ENCODE measurements around the gene GRID2. TPM values are rescaled to one million over a fixed set of nuclear protein-coding genes. Genes with fewer than 3 reads are reported as not detected.

Gene GRID2
- total and polyA plus RNA-seq, 2 donors (not counting 1 experiment from before 2014, with no cell fraction given), result under 0.01 to 0.02 TPM

DNA sequence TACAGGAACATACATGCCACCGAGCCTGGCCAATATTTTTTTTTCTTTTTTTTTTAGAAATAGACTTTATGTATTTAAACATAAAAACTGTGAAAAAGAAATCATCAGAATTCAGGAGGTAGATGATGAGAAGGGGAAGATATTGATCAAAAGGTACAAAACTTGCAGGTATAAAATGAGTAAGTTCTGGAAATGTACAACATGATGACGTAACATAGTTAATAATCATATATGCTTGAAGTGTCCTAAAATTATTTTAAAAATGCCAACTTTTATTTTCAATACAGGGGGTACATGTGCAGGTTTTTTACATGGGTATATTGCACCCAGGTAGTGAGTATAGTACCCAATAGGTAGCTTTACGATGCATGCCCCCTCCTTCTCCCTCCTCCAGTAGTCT, 337.6 kb downstream of the GRID2 start:
- TF ChIP-seq, protein P1, sequence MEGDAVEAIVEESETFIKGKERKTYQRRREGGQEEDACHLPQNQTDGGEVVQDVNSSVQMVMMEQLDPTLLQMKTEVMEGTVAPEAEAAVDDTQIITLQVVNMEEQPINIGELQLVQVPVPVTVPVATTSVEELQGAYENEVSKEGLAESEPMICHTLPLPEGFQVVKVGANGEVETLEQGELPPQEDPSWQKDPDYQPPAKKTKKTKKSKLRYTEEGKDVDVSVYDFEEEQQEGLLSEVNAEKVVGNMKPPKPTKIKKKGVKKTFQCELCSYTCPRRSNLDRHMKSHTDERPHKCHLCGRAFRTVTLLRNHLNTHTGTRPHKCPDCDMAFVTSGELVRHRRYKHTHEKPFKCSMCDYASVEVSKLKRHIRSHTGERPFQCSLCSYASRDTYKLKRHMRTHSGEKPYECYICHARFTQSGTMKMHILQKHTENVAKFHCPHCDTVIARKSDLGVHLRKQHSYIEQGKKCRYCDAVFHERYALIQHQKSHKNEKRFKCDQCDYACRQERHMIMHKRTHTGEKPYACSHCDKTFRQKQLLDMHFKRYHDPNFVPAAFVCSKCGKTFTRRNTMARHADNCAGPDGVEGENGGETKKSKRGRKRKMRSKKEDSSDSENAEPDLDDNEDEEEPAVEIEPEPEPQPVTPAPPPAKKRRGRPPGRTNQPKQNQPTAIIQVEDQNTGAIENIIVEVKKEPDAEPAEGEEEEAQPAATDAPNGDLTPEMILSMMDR (conservative IDR thresholded peaks at IDR 0.05 in 1 of 2, IDR thresholded peaks at IDR 0.05 in 1 of 2; ENCODE audit: low read depth in 1 of 2, low read length in 2 of 2), result no peak
- TF ChIP-seq EZH2 (IDR thresholded peaks at IDR 0.05; ENCODE audit: low read length, missing control alignments), result no peak
- Histone ChIP-seq H3K27me3 (ENCODE audit: control insufficient read depth, insufficient read depth, low read length) (no peaks in the 10 kb centered on the region), H3K79me2 (ENCODE audit: control insufficient read depth, insufficient read depth, low read length) (no peaks in the 10 kb centered on the region)

DNA sequence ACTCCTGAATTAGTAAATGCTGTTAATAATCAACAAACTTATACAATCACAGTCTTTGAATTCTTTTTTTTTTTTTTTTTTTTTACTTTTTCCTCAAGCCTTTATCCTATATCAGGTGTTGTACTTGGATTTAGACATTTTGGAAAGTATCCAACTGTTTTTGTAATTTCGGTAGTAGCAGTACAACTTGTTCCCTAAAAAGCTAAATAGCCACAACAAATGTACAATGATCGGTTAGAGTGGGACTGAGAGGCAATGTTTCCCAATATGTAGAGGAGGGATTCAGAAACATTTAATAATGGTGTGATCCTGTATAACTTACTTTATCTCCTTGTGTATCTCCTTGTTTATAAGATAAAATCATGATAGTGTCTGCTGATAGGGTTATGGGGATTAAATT, 343.1 kb downstream of the GRID2 start:
- no peak for DNase-seq (ENCODE audit: low read depth in 2 of 2)
- H3K9me3 ChIP-seq (ENCODE audit: control insufficient read depth, insufficient read depth, low read depth, low read length), result no peaks in the 10 kb centered on the region
- no peaks in the 10 kb centered on the region for H3K4me1 ChIP-seq (ENCODE audit: control insufficient read depth, extremely low read depth, insufficient read depth, low read length)
- H4K20me1 ChIP-seq (ENCODE audit: control insufficient read depth, extremely low read depth, insufficient read depth, low read length), result no peaks in the 10 kb centered on the region
- no peaks in the 10 kb centered on the region for H3K27me3 ChIP-seq (ENCODE audit: control insufficient read depth, insufficient read depth, low read length)
- H3K79me2 ChIP-seq (ENCODE audit: control insufficient read depth, insufficient read depth, low read length), result no peaks in the 10 kb centered on the region
- no peak overlapping the region for H2AFZ ChIP-seq (ENCODE audit: low read length)
- H3K27ac ChIP-seq (ENCODE audit: insufficient read depth, low read length), result no peak overlapping the region
- H3K36me3 ChIP-seq (ENCODE audit: control insufficient read depth, insufficient read depth, low read length), result no peaks in the 10 kb centered on the region
- H3K9ac ChIP-seq (ENCODE audit: insufficient read depth, low read length), result no peak overlapping the region
- no peak overlapping the region for H3K4me3 ChIP-seq (replicated peaks in 1 of 4; ENCODE audit: control extremely low read depth in 1 of 4, insufficient read depth in 1 of 4, low read depth in 3 of 4, low read length in 4 of 4)
- no peak for TF ChIP-seq EZH2 (IDR thresholded peaks at IDR 0.05; ENCODE audit: low read length, missing control alignments)
- TF ChIP-seq, protein P1 (conservative IDR thresholded peaks at IDR 0.05 in 1 of 2, IDR thresholded peaks at IDR 0.05 in 1 of 2; ENCODE audit: low read depth in 1 of 2, low read length in 2 of 2), result no peak
- no peak overlapping the region for H3K4me2 ChIP-seq (ENCODE audit: extremely low read depth, insufficient read depth, low read length)

More for the DNA sequence above, 337.6 kb downstream of the GRID2 start:
- no peak overlapping the region for H3K27ac ChIP-seq (ENCODE audit: insufficient read depth, low read length)
- H2AFZ ChIP-seq (ENCODE audit: low read length), result no peak overlapping the region
- H3K36me3 ChIP-seq (ENCODE audit: control insufficient read depth, insufficient read depth, low read length), result no peaks in the 10 kb centered on the region
- H4K20me1 ChIP-seq (ENCODE audit: control insufficient read depth, extremely low read depth, insufficient read depth, low read length), result no peaks in the 10 kb centered on the region
- no peak overlapping the region for H3K9ac ChIP-seq (ENCODE audit: insufficient read depth, low read length)
- no peak overlapping the region for H3K4me3 ChIP-seq (replicated peaks in 1 of 4; ENCODE audit: control extremely low read depth in 1 of 4, insufficient read depth in 1 of 4, low read depth in 3 of 4, low read length in 4 of 4)
- no peak for DNase-seq (ENCODE audit: low read depth in 2 of 2)
- no peak overlapping the region for H3K4me2 ChIP-seq (ENCODE audit: extremely low read depth, insufficient read depth, low read length)
- no peaks in the 10 kb centered on the region for H3K9me3 ChIP-seq (ENCODE audit: control insufficient read depth, insufficient read depth, low read depth, low read length)
- no peaks in the 10 kb centered on the region for H3K4me1 ChIP-seq (ENCODE audit: control insufficient read depth, extremely low read depth, insufficient read depth, low read length)

DNA sequence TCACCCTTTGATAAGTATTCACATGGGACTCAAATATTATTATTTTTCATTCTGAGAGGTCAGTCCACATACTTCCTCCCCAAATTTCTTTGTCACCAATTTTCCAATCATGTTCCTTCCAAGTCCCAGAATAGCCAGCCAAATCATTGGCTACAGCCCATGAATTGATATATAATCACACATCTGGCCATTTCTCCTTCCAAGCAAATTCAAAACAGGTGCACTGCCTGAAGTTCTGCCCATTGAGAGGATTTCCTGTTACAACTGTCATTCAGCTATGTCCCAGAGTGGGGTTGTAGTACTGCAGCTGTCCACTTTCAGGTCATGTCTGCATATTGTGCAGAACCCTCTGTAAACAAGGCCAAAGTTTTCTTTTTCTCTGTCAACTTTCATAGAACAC, 347.8 kb downstream of the GRID2 start:
- Histone ChIP-seq H3K4me1 (ENCODE audit: control insufficient read depth, extremely low read depth, insufficient read depth, low read length) (no peaks in the 10 kb centered on the region), H3K27me3 (ENCODE audit: control insufficient read depth, insufficient read depth, low read length) (no peaks in the 10 kb centered on the region), H3K4me3 (replicated peaks in 1 of 4; ENCODE audit: control extremely low read depth in 1 of 4, insufficient read depth in 1 of 4, low read depth in 3 of 4, low read length in 4 of 4) (no peak overlapping the region), H3K27ac (ENCODE audit: insufficient read depth, low read length) (no peak overlapping the region), H3K9ac (ENCODE audit: insufficient read depth, low read length) (no peak overlapping the region), H3K9me3 (ENCODE audit: control insufficient read depth, insufficient read depth, low read depth, low read length) (no peaks in the 10 kb centered on the region), H3K79me2 (ENCODE audit: control insufficient read depth, insufficient read depth, low read length) (no peaks in the 10 kb centered on the region), H3K4me2 (ENCODE audit: extremely low read depth, insufficient read depth, low read length) (no peak overlapping the region), H3K36me3 (ENCODE audit: control insufficient read depth, insufficient read depth, low read length) (no peaks in the 10 kb centered on the region), H4K20me1 (ENCODE audit: control insufficient read depth, extremely low read depth, insufficient read depth, low read length) (no peaks in the 10 kb centered on the region), H2AFZ (ENCODE audit: low read length) (no peak overlapping the region)
- no peak for TF ChIP-seq EZH2 (IDR thresholded peaks at IDR 0.05; ENCODE audit: low read length, missing control alignments)
- TF ChIP-seq, protein P1 (conservative IDR thresholded peaks at IDR 0.05 in 1 of 2, IDR thresholded peaks at IDR 0.05 in 1 of 2; ENCODE audit: low read depth in 1 of 2, low read length in 2 of 2), result no peak
- no peak for DNase-seq (ENCODE audit: low read depth in 2 of 2)

Measured in fibroblast of lung (primary cell).